Sigmoid colon (tissue), 4 donors: ENCODE measurements around the gene KLHL3.

Source experiments
- EP300 ChIP-seq, 4 donors: sonication (generic); formaldehyde crosslinking; IDR thresholded peaks; one replicate each; pipeline ENCODE4 v1.6.1; 2017; ENCODE audit warnings: antibody characterized with exemption in 4 of 4
- TF ChIP-seq, protein P1 (sequence below), 4 experiments: fragments of 450-650 bp in 3 of 4; fragments of 200-600 bp in 1 of 4; IDR thresholded peaks; one replicate each; pipeline ENCODE4 v1.5.1; 2016 to 2019; ENCODE audit warnings: antibody characterized with exemption in 4 of 4, mild to moderate bottlenecking in 3 of 4, moderate library complexity in 2 of 4

- TF ChIP-seq, protein P1, sequence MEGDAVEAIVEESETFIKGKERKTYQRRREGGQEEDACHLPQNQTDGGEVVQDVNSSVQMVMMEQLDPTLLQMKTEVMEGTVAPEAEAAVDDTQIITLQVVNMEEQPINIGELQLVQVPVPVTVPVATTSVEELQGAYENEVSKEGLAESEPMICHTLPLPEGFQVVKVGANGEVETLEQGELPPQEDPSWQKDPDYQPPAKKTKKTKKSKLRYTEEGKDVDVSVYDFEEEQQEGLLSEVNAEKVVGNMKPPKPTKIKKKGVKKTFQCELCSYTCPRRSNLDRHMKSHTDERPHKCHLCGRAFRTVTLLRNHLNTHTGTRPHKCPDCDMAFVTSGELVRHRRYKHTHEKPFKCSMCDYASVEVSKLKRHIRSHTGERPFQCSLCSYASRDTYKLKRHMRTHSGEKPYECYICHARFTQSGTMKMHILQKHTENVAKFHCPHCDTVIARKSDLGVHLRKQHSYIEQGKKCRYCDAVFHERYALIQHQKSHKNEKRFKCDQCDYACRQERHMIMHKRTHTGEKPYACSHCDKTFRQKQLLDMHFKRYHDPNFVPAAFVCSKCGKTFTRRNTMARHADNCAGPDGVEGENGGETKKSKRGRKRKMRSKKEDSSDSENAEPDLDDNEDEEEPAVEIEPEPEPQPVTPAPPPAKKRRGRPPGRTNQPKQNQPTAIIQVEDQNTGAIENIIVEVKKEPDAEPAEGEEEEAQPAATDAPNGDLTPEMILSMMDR (IDR thresholded peaks at IDR 0.05), result no peak
- TF ChIP-seq EP300 (IDR thresholded peaks at IDR 0.05), result no peak
Measured at GRCh38 chr5:137750436-137750835, 14.5 kb upstream of the KLHL3 start.
